GM12891 (cell line): ENCODE results near the gene EXOG.

Source experiments
- DNase-seq: peaks from one replicate; pipeline ENCODE4 v3.0.0; 2011; ENCODE audit warnings: low spot score; ENCODE audit not compliant: insufficient read length
- FAIRE-seq: peaks from 2 replicates; lab custom pipeline; 2011; peaks lifted over from hg19 to GRCh38; lab: Jason Lieb, UNC
- PAX5 ChIP-seq: IDR thresholded peaks from 2 replicates; pipeline ENCODE4 v1.6.1; 2011; ENCODE audit warnings: low read length, moderate library complexity, mild to moderate bottlenecking; ENCODE audit not compliant: insufficient read depth, severe bottlenecking
- POLR2A ChIP-seq: IDR thresholded peaks from 2 replicates; pipeline ENCODE4 v1.6.1; 2011; ENCODE audit warnings: low read depth, low read length, control low read depth
- POLR2AphosphoS5 ChIP-seq: IDR thresholded peaks from 2 replicates; pipeline ENCODE4 v1.6.1; 2011; ENCODE audit warnings: low read depth, low read length, control low read depth
- POU2F2 ChIP-seq: IDR thresholded peaks from 2 replicates; pipeline ENCODE4 v1.6.1; 2011; ENCODE audit warnings: low read depth, mild to moderate bottlenecking, control low read depth, low read length, moderate library complexity
- SPI1 ChIP-seq: IDR thresholded peaks from 2 replicates; pipeline ENCODE4 v1.6.1; 2011; ENCODE audit warnings: low read depth, low read length, control low read depth
- TAF1 ChIP-seq: IDR thresholded peaks from 2 replicates; pipeline ENCODE4 v1.6.1; 2011; ENCODE audit warnings: low read depth, low read length, control low read depth

EXOG gene

DNA sequence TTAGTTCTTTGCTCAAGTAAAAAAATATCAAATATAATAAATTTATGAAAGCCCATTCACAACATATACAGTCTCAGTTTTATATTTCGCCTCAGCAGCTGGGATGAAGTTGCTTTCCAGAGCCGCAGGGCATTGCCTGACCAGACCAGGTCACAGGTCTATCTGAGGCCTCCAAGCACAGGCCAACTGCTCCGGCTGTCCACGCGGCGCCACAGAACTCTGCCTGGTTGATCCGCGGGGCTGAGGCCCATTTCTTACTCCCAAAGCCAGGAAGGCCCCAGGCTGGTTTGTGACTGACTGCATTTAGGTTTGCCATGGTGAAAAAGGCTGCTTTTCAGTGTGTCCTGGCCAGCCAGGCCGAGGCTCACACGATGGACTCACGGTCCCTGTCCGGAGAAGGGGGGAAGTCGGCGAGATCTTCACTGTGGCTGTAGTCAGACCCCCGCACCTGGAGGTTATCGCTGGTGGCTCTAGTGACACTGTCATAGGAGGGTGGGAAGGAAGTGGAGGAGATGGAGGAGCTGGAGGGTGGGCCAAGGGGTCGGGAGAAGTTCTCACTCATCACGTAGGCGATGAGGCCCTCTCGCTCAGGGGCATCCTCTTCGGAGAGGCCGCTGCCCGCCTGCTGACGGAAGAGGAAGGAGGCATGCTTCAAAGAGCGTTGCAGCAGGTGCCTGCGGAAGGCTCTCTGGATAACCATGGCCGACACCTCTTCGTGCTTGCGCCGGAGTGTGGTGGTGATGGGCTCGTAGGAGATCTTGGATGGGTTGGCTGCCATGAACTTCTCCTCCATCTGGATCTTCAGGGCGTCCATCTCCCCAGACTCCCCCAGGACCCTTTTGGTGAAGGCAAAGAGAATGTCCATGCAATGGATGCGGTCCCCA lies 54.1 kb downstream of the EXOG start:
- no peak for FAIRE-seq
- DNase-seq = no peak
- TF ChIP-seq POLR2A (no peak), POLR2AphosphoS5 (no peak), SPI1 (no peak), PAX5 (no peak), POU2F2 (no peak), TAF1 (no peak)

DNA sequence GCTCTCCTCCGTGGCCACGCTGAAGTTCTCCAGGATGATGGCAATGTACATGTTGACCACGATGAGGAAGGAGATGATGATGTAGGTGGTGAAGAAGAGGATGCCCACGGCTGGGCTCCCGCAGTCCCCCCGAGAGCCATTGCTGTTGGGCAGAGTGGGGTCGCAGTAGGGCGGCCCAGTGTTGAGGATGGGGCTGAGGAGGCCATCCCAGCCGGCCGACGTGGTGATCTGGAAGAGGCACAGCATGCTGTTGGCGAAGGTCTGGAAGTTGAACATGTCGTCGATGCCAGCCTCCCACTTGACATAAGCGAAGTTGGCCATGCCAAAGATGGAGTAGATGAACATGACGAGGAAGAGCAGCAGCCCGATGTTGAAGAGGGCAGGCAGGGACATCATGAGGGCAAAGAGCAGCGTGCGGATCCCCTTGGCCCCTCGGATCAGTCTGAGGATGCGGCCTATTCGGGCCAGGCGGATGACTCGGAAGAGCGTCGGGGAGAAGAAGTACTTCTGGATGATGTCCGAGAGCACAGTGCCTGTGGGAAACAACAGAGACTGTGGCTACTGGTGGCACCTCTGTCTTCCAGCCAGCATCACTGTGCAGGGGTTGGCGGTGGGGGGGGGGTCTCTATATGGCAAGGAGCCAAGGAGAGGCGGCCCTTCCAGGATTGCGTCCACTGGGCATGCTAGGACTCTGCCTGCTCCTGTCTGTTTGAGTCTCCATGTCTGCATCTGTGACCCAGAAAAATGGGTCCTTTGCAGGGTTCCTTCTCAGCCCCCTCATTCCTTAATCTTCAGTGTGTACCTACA lies 55.1 kb downstream of the EXOG start:
- no peak for DNase-seq
- no peak for FAIRE-seq
- TF ChIP-seq POLR2A = no peak
- no peak for TF ChIP-seq POU2F2
- no peak for TF ChIP-seq TAF1
- TF ChIP-seq SPI1 = no peak
- no peak for TF ChIP-seq PAX5
- no peak for TF ChIP-seq POLR2AphosphoS5

DNA sequence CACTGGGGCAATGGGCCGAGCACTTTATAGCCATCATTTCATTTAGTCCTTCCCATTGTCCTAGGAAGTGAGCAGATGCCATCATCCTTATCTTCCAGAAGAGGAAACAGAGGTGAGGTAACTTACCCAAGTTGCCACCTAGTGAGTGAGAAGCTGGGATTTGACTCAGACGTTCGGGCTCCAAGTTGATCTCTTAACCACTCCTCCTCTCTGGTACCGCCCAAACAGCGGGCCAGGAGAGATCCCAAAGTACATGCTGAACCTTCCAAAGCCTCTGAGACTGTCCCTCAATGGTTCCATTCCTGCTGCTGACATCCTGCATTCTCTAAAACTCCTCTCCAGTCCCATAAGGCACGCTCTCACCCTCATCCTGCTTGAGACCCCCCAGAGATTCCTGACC lies 56.2 kb downstream of the EXOG start:
- FAIRE-seq = no peak
- DNase-seq = no peak
- TF ChIP-seq POU2F2 = no peak
- TF ChIP-seq POLR2AphosphoS5 = no peak
- no peak for TF ChIP-seq SPI1
- TF ChIP-seq POLR2A = no peak
- TF ChIP-seq PAX5 = no peak
- no peak for TF ChIP-seq TAF1

DNA sequence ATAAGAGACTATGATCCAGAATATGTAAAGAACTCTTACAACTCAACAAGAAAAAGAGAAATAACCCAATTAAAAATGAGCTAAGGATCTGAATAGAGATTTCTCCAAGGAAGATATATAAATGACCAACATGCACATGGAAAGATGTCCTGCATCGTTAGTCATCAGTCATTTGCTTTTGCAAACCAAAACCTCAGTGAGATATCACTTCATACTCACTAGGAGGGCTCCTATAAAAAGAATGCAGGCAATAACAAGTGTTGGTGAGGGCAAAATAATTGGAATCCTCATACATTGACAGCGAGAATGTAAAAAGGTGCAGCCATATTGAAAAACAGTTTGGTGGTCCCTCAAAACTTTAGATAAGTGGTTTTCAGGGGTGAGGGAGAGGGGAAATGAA lies 56.9 kb downstream of the EXOG start:
- DNase-seq (no peak), FAIRE-seq (no peak)
- no peak for TF ChIP-seq PAX5
- no peak for TF ChIP-seq TAF1
- no peak for TF ChIP-seq SPI1

DNA sequence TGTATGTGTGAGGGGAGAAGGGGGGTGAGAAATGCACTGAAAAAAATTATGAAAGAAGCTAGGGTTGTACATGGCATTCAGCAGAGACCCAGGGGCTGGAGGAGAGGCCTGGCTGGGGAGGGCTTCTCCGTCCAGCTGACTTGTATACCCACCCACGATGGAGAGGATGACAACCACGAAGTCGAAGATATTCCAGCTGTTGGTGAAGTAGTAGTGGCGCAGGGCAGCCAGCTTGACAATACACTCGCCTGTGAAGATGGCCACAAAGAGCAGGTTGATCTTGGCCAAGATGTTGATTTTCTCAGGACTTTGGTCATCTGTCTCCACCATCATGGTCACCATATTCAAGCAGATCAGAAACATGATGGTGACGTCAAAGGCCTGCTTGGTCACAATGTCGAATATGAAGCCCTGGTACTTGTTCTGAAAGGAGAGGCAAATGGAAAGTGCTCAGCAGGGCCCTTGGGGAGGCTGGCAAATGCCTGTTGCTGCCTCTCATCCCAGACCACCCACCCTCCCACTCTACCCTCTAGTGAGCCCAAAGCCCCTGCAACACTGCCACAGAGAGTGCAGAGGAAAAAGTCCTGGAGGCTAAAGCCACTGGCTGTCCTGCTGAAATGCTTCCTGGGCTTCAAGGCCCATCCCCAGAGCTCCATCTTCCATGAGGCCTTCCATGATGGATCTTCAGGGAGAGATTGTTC lies 58.1 kb downstream of the EXOG start:
- TF ChIP-seq SPI1 = no peak
- no peak for TF ChIP-seq POLR2A
- no peak for TF ChIP-seq POU2F2
- TF ChIP-seq PAX5 = no peak
- no peak for TF ChIP-seq POLR2AphosphoS5
- FAIRE-seq = no peak
- no peak for DNase-seq

DNA sequence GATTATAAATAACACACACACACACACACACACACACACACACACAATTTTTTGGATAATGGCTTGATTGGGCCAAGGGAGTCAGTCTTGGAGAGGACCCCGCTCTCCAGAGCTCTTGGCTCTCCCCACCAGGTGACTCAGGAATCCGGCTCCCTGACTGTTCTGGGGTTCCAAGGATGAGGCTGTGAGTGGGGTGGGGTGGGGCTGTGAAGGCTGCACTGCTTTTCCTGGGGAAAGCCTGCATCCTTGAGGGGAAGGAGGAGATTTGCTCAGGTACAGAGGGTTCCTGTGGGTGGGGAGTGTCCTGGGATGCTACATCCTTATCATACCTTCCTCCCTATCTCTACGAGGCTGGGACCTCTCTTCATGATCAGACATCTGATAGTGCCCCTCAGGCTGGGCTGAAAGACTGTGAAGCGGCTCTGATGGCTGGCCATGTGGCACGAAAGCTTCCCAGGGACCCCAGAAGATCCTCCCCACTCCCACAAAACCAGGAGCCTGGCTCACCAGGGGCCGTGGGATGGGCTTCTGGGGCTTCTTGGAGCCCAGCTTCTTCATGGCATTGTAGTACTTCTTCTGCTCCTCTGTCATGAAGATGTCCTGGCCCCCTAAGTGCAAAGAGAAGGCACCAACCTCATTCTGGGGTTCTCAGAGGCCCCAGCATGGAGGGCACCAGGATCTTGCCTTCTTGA lies 59.2 kb downstream of the EXOG start:
- TF ChIP-seq SPI1 (no peak), PAX5 (no peak), POLR2AphosphoS5 (no peak), TAF1 (no peak), POU2F2 (no peak), POLR2A (no peak)
- DNase-seq = no peak
- no peak for FAIRE-seq

DNA sequence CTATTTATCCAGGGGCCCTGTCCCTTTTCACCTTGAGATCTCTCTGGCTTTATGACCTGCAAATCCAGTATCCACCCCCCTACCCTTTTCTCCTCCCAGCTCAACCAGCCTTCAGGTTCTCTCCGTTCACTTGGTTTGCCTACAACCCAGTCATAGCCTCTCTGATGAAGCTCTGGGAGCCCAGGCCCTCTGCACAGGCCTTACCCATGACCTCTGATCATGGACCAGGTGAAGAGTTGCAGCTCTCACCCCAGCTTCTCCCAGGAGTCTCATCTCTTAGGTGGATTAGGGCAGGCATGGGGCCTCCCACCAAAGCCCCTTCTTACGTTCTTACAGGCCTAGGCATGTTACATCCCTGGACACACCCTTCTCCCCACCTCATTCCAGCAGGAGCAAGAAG lies 59.8 kb downstream of the EXOG start:
- TF ChIP-seq POLR2AphosphoS5 (no peak), POLR2A (no peak), SPI1 (no peak), POU2F2 (no peak), TAF1 (no peak), PAX5 (no peak)
- FAIRE-seq = no peak
- no peak for DNase-seq

DNA sequence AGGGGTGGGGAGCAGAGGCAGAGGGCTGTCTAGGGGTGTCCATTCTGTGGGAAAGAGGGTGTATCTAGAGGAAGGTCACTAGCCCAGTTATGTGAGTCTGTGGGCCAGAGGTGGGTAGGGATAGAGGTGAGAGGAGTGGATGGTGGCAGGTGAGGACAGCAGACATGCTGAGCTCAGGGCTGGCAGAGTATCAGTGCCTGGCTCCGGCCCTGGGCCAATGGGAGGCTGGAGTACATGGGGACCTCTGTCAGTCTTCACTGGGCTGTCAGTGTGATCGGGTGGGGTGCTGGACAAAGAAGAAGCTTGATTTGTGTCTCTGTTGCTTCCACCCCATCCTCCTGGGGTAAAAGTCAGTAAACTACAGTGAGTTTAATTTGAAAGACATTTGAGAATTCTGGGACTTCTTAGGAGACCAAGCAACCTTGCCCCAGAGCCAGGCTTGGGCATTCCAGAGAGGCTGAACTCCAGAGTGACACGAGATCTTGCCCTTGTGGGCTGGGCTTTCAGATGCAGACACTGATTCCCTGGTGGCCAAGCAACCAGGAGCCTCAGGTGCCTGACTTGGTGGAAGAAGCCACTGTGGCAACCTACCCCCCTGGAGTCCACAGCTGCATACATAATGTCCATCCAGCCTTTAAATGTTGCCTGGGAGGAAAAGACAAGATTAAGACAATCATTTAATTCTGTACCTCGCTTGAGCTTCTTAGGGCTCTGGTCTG lies 60.7 kb downstream of the EXOG start:
- DNase-seq (no peak), FAIRE-seq (no peak)
- TF ChIP-seq POU2F2 (no peak), POLR2AphosphoS5 (no peak), TAF1 (no peak), SPI1 (no peak), POLR2A (no peak), PAX5 (no peak)
